Measurements from ENCODE around the gene NAALADL2. TPM values are rescaled to one million over a fixed set of nuclear protein-coding genes. Genes with fewer than 3 reads are reported as not detected.

The NAALADL2 gene
- total RNA-seq, 1 donor from 2014 or later = 59.2 TPM

DNA sequence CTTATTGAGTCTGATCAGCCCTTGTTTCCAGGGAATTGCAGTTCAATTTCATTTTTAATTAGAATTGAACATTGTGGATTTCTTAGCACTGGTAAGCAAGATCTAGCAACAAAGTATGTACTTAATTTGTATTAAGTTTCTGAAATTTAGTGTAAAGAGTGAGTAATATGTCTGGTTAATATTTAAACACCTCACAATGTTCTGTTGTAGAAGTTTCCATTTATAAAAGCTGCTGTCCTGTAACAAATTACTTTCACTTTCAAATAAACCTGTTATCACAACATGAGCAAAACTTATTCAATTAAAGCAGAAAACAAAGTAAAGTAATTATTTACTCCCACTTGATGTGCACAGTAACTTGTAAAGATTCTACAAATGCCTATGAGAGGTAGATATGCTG lies 448.5 kb downstream of the NAALADL2 start:
- no peak for DNase-seq (ENCODE audit: low spot score)

DNA sequence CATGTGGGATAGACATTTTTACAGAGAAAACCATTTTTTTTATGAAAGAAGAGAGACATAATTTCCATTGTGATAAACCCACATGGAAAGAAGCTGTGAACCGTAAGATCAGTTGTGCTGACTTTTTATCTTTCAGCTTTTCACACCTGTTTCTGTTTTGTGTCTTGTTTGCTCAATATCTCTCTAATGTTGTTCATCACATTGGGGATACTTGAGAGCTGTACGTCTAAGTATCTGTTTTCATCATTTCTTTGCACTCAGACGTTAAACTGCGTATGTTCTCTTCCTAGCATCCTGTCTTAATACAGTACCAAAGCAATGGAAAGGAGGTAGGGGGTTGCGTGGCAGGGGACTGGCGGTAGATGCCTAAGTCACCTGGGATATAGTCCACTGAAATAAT lies 449.0 kb downstream of the NAALADL2 start:
- DNase-seq (ENCODE audit: low spot score) = no peak

DNA sequence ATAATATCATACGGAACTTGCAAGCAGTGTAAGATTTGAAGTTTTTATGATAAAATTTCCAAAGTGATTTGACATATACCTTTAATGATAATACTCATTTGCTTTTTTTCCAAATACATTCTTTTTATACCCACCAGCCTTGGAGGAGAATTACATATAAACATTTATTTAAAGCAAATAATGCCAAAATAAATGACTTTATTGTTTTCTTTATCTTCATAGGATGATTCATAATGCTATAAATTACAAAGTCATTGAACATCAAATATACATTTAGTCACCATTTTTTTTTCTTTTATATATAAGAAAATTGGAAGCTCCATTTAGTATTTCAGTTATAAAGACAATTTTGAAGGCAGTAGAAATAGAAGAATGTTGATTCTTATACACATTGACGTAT lies 450.9 kb downstream of the NAALADL2 start:
- no peak for DNase-seq (ENCODE audit: low spot score)

DNA sequence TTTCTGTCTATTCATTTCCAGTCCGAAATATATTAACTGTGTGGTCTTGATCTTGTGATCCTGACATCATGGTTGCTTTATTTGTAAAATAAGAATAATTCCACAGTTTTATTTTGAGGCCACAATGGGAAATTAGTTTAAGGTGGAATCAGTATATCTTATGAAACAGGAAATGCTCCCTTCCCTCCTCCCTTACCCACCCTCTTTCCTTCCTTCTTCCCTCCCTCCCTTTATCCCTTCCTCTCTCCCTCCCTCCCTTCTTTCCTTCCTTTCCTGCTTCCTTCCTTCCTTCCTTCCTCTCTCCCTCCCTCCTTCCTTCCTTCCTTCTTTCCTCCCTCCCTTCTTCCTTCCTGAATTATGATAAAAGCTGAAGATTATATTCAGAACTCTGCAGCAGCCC lies 452.3 kb downstream of the NAALADL2 start:
- no peak for DNase-seq (ENCODE audit: low spot score)

DNA sequence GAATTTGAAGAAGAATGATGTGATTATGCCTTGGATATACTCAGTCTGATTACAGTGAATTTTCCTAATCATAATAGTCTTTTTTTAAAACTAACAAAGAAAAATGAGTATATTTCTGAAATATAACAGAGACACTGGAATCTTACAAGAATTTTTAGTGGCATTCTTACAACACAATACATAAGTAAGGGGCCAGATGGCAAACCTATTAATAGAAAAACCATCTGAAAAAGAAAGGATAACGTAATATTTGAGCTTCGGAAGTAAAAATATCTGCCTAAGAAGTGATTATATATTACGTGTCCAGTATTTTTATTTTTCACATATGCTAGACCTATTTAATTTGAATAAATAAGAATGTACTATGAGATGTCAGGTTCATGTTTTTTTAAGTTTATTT lies 452.8 kb downstream of the NAALADL2 start:
- DNase-seq (ENCODE audit: low spot score) = no peak

DNA sequence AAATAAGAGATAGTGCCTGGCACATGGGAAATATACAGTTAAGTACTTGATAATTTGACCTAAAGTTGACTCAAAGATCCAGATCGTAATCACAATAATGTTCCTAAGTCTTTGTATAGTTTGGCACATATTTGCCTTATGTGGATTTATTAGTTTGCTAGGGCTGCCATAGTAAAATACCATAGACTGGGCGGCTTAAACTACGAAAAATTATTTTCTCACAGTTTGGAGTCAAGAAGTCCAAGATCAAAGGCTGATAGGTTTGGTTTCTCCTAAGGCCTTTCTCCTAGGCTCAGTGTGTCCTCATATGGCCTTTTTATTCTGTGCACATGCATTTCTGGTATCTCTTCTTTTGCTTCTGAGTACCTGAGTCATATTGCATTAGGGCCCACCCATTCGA lies 453.7 kb downstream of the NAALADL2 start:
- no peak for DNase-seq (ENCODE audit: low spot score)

DNA sequence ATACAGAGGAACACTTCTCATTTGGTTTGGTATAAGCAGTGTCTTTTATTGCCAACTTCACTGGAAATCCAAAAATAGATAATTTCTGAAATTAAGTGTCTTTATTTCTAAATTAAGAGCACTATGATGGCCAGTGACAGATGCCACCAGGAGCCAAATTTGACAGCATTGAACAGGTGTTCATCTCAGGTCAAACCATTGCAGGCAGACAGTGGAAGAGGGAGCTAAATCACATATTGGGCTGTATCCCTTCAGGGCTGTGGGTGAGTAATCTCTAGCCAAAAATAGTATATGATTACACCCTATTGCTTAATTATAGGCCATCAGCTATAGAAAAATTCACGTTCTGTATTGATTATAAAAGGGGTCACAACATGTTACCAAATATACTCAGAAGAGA lies 457.7 kb downstream of the NAALADL2 start:
- no peak for DNase-seq (ENCODE audit: low spot score)

DNA sequence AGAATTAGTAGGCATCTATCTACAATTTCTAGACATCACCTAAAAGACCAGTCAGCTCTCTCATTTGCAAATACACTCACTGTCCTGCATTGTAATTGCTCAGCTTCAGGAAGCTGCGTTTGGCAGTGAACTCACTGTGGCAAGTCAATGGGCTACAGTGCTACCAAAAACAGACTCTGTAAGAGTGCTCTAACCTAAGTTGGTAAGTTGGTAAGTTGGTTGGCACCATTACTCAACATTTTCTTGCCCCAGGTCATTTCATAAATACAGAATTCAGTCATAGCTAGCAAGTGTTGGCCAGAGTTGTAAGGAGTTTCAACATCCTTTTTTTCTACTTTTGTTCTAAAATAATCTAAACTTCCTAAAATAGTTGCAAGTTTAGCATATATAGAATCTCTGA lies 466.3 kb downstream of the NAALADL2 start:
- DNase-seq (ENCODE audit: low spot score) = no peak

DNA sequence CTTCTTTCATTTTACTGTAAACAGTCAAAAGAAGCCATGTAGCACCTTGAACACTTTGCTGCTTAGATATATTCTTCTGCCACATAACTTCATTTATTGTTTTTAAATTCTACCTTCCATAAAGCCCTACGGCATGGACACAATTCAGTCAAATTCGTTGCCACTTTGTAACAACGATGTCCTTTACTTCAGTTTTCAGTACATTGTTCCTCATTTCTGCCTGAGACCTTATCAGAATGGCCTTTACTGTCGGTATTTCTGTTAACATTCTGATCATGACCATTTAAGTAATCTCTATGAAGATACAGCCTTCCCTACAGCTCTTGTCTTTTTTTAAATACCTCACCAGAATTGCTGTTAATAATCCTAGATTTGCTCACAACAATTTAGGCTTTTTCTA lies 466.9 kb downstream of the NAALADL2 start:
- DNase-seq (ENCODE audit: low spot score) = no peak

DNA sequence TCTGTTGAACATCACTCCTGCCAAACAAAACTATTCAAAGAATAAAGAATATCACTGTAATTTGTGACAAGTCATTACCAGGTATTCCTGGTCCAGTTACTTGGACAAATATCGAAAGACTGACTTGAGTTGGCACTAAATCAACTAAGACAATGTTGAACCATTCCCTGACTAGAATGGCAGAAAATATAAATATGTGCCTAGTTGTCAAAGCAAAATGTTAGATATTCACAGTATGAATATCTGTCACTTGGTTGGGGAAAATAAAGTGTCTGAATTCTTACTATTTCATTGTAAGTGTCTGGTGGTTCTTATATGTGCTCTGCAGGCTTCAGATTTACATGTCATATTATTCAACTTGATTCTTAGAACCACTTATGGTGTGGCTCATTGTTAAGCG lies 470.2 kb downstream of the NAALADL2 start:
- DNase-seq (ENCODE audit: low spot score) = no peak

DNA sequence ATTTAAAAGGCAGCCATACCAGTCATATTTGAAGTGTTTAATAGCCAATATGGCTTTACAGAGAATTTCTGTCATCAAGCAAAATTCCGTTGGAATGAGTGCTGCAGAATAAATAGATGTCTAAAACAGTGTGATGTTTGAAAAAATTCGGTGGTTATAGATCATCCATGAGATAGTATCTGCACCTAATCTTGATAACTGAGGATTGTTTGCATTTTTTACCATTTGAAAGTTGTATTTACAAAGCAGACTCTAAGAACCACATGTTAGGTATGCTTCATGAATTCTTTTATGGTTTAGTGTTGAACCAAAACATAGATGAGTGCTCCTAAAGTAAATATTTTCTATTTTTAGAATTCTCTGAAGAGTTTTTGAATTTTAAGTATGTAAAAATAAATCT lies 476.1 kb downstream of the NAALADL2 start:
- no peak for DNase-seq (ENCODE audit: low spot score)

DNA sequence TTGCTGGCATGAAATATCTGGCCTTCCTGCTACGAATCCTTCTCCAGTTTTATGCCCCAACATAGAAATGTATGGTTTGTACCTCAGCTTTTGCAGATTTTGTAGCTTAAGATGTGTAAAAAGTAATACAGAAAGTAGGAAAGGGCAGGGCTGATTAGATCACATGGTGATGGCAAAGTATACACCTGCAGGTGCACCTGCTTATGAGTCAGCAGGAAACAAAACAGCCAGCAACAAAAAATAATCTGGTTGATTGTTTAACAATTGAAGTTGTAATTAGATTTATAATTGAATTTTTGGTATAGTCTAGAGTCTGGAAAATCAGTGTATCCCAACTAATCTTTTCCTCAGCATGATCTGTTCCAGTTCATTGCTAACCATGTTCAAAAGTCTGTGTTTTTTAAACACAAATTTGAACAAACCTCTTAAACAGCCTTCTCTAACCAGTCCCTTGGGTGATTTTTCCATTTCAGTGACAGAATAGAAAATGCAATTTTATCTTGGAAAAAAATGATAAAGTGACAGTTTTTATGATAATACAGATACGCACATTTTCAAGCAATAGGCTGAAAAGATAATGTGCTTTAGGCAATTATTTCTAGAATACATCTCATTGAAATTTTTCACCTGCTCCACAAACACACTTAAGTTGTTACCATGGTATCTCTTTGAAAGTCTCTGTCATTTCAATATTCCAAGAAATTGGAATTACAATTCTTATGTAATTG lies 477.4 kb downstream of the NAALADL2 start:
- no peak for DNase-seq (ENCODE audit: low spot score)

DNA sequence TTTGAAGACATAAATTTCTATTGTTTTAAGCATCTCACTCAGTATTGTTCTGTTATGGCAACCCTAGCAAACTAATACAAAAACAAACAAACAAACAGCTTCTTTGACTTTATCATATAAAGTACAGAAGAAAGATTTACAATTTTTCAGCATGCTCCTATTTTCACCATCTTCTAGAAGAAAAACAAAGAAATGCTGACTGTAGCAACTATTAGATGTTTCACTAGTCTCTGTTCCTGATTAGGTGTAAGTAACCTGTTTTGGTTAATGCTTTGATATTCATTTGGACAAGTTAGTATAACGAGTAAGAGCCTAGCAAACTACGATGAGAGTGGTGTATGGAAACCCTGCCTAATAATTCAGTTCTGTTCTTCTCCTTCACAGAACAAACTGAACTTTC lies 478.5 kb downstream of the NAALADL2 start:
- no peak for DNase-seq (ENCODE audit: low spot score)

DNA sequence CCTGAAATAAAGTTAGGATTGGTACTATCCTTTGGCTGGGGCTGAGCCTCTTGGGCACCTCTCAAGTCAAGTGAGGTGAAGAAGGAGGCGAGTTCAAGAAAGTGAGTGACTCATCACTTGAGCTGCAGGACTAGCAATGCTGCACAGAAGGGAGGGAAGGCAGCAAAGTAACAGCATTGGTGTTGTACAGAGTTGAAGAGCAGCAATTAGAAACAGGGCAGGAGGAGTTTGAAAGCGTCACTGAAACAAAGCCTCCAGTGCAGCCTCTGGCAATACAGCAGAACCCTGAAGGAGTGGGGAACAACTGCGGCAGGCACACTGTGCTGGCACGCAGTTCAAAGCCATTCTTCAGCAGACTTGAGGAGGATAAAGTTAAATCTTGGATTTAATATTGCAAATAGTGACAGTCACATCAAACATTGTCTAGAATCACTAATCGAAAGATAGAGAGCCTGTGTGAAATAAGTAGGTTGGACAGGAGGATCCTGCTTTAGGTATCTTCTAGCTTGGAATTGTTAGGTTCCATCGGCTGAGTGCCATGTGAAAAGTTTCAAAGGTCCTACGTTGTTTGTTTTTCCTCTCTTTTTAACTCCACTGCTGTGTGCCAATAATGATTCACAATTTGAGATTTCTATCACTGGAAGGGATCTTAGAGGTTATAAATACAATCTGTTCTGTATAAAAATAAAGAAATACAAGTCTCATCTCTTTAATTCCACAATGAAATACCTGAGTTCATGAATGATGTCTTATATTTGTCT lies 479.8 kb downstream of the NAALADL2 start:
- DNase-seq (ENCODE audit: low spot score) = no peak

DNA sequence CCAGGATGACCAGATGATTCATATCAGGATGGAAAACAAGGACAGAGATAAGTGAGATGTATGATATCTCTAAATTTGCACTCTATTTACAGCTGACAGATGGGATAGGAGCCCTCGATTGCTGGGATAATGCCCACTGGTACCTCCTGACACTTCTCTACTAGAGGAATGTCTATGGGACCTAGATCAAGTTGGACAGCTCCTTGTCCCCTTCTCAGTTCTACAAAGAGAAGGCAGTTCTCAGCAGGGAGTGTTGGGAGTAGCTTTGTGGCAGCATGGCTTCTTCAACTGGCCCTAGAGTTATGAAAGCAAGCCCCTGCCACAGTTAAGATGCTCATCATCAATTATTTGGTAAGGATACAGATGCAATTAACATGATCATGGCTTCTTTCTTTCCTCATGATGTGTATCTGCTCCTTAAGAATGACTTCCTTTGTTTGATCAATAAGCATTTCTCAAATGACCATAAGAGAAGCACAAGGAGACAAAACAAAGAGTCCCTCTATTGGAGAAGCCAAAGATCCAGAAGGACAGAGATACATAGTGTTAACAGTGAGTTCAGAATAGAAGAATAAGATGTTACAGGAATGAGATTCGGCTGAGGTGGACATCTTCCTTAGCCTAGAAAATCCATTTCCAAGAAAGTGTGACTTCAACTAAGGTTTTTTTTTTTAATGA lies 481.3 kb downstream of the NAALADL2 start:
- DNase-seq (ENCODE audit: low spot score) = no peak

DNA sequence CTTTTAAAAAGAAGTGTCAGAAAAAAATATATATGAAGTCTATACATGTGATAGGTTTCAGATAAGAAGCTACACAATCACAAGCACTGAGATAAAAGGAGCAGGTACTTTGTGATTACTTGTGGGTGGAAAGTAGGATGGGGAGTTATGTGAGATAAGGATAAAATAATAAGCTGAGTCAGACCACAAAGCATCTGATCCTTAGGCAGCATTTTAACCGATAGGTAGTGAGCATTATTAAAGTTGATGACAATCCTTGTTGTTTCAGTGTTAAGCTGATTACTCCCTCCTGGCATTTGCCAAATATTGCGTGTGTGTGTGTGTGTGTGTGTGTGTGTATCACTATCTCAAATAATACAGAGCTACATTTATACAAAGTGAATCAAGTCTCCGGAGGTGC lies 483.1 kb downstream of the NAALADL2 start:
- DNase-seq (ENCODE audit: low spot score) = no peak

DNA sequence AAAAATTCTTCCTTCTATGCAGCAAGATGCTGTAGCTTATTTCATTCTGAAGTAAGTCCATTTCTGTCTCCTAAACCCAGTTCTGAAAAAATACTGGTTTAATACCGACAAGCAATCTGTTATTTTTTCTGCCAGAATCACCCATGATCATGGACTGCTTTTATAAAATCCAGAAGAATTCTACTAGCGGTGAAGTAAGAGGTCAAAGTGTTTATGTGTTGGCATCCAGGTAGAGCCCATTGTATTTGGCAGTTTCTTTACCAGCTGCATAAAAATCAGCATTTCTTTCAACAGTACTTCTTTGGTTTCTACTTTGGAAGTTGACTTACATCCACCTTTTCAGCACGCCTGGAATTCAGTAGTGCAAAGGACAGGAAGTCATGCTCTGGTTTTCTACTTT lies 484.8 kb downstream of the NAALADL2 start:
- no peak for DNase-seq (ENCODE audit: low spot score)

DNA sequence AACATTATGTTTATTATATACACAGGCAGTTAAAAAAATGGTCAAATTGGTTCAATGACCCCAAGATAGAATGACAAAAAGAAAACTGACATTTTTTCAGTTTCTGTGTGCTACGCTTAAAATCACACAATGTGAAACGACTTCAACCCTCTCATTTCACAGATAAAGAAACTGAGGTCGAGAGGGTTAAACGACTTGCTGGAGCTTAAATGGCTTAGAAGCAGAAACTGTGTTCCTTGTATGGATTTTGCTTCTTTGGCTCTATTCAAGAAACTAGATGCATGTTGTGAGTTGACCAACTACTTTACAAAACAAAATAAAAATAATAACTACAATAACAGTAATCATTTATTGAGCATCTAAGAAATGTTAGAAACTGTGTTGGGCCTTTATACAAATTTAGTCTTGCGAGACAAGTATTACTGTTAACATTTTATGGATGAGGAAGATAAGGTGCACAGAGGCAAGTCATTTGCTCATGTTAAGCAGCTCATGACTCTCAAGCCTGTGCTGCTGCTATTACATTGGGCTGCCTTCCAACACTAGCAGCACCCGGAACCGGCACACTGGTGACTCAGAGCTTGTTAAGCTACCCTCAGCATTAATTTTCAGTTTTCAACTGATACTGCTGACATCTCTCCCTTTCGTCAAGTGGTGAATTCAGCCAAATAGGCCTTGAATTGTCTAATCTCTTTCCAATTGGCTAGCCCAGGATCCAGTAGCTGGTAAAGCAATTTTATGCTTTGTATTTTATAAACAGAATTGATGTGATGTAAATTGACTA lies 487.6 kb downstream of the NAALADL2 start:
- DNase-seq (ENCODE audit: low spot score) = peak; percentile 77

DNA sequence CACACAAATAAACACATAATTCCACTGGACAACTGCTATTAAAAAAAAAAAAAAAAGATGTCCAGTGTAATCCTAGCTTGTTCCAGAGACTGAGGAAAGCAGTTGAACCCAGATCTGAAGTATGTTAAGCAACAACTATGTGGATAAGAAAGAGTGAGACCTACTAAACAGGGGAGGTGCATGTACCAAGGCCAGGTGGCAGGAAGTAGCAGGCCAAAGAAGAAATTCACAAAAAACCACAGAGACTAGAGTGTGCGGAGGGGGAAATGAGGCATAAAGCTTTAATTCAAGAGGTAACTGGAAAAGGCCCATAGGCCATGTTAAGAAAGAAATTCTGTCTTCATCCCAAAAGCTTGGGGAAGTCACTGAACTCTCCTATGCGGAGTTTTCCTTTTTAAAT lies 490.0 kb downstream of the NAALADL2 start:
- no peak for DNase-seq (ENCODE audit: low spot score)

DNA sequence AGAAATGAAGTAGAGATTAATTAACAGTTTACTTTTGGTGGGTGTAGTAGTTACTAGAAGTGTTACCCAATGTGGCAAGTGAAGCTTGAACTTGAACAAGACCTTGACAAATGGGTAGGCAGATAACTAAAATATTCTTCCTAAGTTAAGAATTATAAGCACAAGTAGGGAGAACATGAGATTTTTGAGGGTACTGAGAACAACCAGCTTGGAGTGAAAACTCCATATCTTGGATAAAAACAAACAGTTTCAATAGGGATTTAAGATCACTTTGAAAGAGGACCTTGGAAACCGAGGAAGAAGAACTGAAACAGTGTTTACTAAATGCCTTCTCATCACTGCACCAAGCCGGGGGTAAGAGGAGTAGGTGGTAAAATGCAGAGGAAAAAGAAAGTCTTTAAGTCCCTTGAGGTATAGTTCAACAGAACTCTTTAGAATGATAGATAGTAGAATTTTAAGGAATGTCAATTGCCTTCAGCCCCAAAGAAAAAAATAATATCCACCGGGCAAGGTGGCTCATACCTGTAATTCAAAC lies 496.7 kb downstream of the NAALADL2 start:
- no peak for DNase-seq (ENCODE audit: low spot score)

DNA sequence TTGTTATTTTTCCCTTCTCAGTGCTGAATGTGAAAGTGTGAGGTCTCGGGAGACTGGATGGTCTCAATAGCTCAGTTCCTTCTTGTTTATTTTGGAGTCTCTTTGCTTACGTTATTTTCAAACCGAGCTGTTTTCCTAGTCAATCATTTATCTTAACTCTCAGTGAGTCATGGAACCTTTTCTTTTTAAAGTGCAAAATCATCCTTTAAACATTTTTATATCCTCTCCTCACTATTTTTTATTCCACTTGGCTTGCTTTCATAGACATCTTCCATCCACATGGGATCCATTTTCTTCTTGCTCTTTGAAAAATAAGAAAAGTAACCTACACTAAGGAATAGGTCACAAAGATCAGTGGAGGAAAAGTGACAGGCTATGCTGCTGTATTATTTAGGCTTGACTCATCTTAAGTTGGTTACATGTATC lies 497.8 kb downstream of the NAALADL2 start:
- no peak for DNase-seq (ENCODE audit: low spot score)

DNA sequence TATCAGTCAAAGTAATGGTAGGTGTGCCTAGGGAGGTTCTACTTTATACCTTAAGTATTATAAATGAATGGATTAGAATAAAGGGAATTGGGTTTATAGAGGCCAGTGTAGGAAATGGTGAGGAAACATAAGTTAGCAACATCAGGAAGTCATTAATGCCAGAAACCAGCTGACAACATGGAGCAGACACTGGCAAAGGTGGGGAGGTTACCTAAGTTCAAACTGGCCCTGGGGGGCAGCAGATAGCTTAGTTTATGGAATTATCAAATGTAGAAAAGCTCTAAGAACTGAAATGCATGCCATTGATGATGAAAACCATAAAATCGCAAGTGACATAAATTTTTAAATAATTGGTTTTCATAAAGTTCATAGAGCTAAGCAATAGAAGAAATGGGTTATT lies 498.6 kb downstream of the NAALADL2 start:
- DNase-seq (ENCODE audit: low spot score) = no peak
